ENCODE measurements around the gene PLA2G5.
A peak's percentile ranks its signal among the peaks of the same experiment; 100 is the strongest.

Gene PLA2G5

DNA sequence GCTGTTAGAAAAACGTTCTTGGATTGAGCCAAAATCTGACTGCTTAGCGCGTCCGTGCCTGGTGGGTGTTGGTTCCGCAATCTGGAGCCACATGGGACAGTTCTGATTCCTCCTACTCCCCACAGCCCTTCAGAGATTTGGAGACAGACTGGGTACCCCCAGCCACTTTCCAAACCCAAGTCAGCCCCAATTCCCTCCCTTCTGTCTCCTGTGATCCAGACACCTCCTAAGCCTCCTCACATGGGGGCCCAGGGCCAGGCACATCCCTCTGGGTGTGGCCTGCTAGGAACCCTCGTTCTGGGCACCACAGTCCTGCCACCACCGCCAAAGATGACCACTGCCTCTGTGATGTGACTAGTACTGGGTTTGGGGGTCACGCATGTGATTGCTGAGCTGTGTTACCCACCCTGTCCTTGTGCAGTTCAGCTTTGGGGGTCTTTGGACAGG is 4.8 kb downstream of the PLA2G5 start:
- H3K4me3 ChIP-seq (ENCODE audit: low read length) = no peak overlapping the region
- no peak for DNase-seq (ENCODE audit: low read depth)
- TF ChIP-seq, protein P1, sequence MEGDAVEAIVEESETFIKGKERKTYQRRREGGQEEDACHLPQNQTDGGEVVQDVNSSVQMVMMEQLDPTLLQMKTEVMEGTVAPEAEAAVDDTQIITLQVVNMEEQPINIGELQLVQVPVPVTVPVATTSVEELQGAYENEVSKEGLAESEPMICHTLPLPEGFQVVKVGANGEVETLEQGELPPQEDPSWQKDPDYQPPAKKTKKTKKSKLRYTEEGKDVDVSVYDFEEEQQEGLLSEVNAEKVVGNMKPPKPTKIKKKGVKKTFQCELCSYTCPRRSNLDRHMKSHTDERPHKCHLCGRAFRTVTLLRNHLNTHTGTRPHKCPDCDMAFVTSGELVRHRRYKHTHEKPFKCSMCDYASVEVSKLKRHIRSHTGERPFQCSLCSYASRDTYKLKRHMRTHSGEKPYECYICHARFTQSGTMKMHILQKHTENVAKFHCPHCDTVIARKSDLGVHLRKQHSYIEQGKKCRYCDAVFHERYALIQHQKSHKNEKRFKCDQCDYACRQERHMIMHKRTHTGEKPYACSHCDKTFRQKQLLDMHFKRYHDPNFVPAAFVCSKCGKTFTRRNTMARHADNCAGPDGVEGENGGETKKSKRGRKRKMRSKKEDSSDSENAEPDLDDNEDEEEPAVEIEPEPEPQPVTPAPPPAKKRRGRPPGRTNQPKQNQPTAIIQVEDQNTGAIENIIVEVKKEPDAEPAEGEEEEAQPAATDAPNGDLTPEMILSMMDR (conservative IDR thresholded peaks at IDR 0.05; ENCODE audit: low read depth, low read length) = no peak

- TF ChIP-seq, protein P1 (conservative IDR thresholded peaks at IDR 0.05; ENCODE audit: low read depth, low read length) = no peak
- DNase-seq (ENCODE audit: low read depth) = no peak
Measured at GRCh38 chr1:20075345-20075744, 5.4 kb downstream of the PLA2G5 start.

DNA sequence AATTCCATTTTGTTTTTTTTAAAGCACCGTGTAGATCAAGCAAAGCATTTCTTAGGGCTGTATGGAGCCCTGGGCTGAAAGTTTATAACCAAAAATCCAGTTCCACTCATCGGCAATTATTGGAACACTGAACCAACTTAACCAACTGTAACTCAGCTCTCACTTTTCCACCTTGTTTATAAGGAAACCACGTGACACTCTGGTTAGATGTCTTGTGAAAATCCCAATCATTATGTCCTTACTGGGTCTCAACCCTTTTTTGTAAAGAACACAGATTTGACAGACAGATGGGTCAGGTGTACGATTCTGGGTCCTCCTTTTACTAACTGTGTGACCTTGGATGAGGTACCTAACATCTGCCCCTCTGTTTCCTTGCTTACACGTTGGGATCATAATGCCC is 6.2 kb downstream of the PLA2G5 start:
- DNase-seq (ENCODE audit: low read depth) = no peak
- TF ChIP-seq, protein P1 (conservative IDR thresholded peaks at IDR 0.05; ENCODE audit: low read depth, low read length) = no peak
- no peak overlapping the region for H3K4me3 ChIP-seq (ENCODE audit: low read length)

More at GRCh38 chr1:20075345-20075744, 5.4 kb downstream of the PLA2G5 start:
- H3K4me3 ChIP-seq (ENCODE audit: low read length) = no peak overlapping the region

- no peak overlapping the region for H3K4me3 ChIP-seq (ENCODE audit: low read length)
- peak; percentile 71 for DNase-seq (ENCODE audit: low read depth)
- TF ChIP-seq, protein P1 (conservative IDR thresholded peaks at IDR 0.05; ENCODE audit: low read depth, low read length) = no peak
Measured at GRCh38 chr1:20076710-20077461, 6.9 kb downstream of the PLA2G5 start.

DNA sequence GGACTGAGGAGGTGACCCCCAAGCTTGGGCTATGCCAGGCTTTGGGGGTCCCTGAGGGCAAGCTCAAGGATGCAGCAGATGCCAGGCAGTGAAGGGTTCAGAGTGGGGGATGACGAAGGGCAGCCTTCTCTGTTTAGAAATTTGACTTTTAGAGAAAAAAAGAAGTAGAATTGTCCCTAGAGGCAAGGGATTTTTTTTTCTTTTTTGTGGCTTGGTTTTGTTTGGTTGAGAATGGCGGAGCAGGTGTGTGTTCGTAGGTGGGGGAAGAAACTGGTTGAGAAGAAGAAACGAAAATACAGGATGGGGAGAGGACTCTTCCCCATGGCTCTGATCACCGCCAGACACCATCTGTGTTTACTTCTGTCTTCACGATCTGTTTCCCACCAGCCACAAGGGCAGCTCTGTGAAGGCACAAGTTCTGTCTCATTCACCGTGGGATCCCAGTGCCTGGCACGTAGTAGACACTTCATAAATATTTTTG is 8.2 kb downstream of the PLA2G5 start:
- TF ChIP-seq, protein P1 (conservative IDR thresholded peaks at IDR 0.05; ENCODE audit: low read depth, low read length) = no peak
- no peak overlapping the region for H3K4me3 ChIP-seq (ENCODE audit: low read length)
- DNase-seq (ENCODE audit: low read depth) = no peak

DNA sequence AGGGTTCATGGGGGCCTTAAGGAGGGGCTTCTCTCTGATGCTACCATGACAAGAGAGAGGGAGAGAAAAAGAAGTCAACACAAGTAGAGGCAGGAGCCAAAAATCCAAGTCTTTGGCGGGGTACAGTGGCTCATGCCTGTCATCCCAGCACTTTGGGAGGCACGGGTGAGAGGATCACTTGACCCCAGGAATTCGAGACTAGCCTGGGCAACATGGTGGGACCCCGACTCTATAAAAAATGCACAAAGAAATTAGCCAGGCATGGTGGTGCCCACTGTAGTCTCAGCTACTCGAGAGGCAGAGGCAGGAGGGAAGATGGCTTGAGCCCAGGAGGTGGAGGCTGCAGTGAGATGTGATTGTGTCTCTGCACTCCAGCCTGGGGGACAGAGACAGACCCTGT is 8.7 kb downstream of the PLA2G5 start:
- H3K4me3 ChIP-seq (ENCODE audit: low read length) = no peak overlapping the region
- DNase-seq (ENCODE audit: low read depth) = no peak
- TF ChIP-seq, protein P1 (conservative IDR thresholded peaks at IDR 0.05; ENCODE audit: low read depth, low read length) = no peak
